Esophagus mucosa (tissue), 1 donor: ENCODE data around the gene TBC1D32. TPM values are rescaled to one million over a fixed set of nuclear protein-coding genes. Genes with fewer than 3 reads are reported as not detected.
"Not testable (repeated sequence)": the region's sequence is repeated elsewhere in the genome, so short reads cannot be mapped to it uniquely, and the experiment has no call there.

Experiments used
- ATAC-seq: fragments of 200-7000 bp; cut with Tn5 transposase; one replicate; pipeline ENCODE4 v1.9.1; 2020
- total RNA-seq: library from RNA; stranded (reverse); gene quantifications from one replicate; pipeline ENCODE4 v1.2.4, GENCODE V29; 2023
- donor health status: DM: yes; HTN: yes; CAD: no.

TBC1D32 gene
- total RNA-seq, 1 donor from 2014 or later: 6.0 TPM

- not testable (repeated sequence) for ATAC-seq
Observed at GRCh38 chr6:121213341-121213740, 120.9 kb downstream of the TBC1D32 start.

GRCh38 chr6:121210943-121211342, 123.3 kb downstream of the TBC1D32 start:
- ATAC-seq: no peak

- ATAC-seq: no peak
Observed at GRCh38 chr6:121205569-121205968, 128.7 kb downstream of the TBC1D32 start.

- ATAC-seq: no peak
Observed at GRCh38 chr6:121201105-121201504, 133.2 kb downstream of the TBC1D32 start.

- ATAC-seq: not testable (repeated sequence)
Observed at GRCh38 chr6:121196042-121196441, 138.2 kb downstream of the TBC1D32 start.

- ATAC-seq: no peak
Observed at GRCh38 chr6:121190122-121190521, 144.2 kb downstream of the TBC1D32 start.

- no peak for ATAC-seq
Observed at GRCh38 chr6:121188356-121188755, 145.9 kb downstream of the TBC1D32 start.

- ATAC-seq: peak; percentile 99
Observed at GRCh38 chr6:121187833-121188200, 146.5 kb downstream of the TBC1D32 start.

GRCh38 chr6:121187200-121187832, 147.0 kb downstream of the TBC1D32 start:
- peak; percentile 71 for ATAC-seq

- no peak for ATAC-seq
Observed at GRCh38 chr6:121183742-121184141, 150.5 kb downstream of the TBC1D32 start.

GRCh38 chr6:121175827-121176226, 158.5 kb downstream of the TBC1D32 start:
- no peak for ATAC-seq

GRCh38 chr6:121172451-121172850, 161.8 kb downstream of the TBC1D32 start:
- not testable (repeated sequence) for ATAC-seq

GRCh38 chr6:121171879-121172278, 162.4 kb downstream of the TBC1D32 start:
- no peak for ATAC-seq

- no peak for ATAC-seq
Observed at GRCh38 chr6:121161886-121162285, 172.4 kb downstream of the TBC1D32 start.

- no peak for ATAC-seq
Observed at GRCh38 chr6:121160276-121160675, 174.0 kb downstream of the TBC1D32 start.

GRCh38 chr6:121158891-121159290, 175.4 kb downstream of the TBC1D32 start:
- no peak for ATAC-seq

- no peak for ATAC-seq
Observed at GRCh38 chr6:121158438-121158837, 175.8 kb downstream of the TBC1D32 start.

- no peak for ATAC-seq
Observed at GRCh38 chr6:121157906-121158305, 176.4 kb downstream of the TBC1D32 start.

GRCh38 chr6:121143476-121143875, 190.8 kb downstream of the TBC1D32 start:
- peak; percentile 52 for ATAC-seq

- ATAC-seq: peak; percentile 68
Observed at GRCh38 chr6:121142093-121142492, 192.2 kb downstream of the TBC1D32 start.

GRCh38 chr6:121135425-121135824, 198.9 kb downstream of the TBC1D32 start:
- no peak for ATAC-seq

GRCh38 chr6:121134922-121135321, 199.4 kb downstream of the TBC1D32 start:
- ATAC-seq: no peak

GRCh38 chr6:121124600-121124999, 209.7 kb downstream of the TBC1D32 start:
- ATAC-seq: no peak

- no peak for ATAC-seq
Observed at GRCh38 chr6:121112356-121112755, 221.9 kb downstream of the TBC1D32 start.

GRCh38 chr6:121110733-121111132, 223.5 kb downstream of the TBC1D32 start:
- ATAC-seq: no peak
